ENCODE results near the gene ULK4.

- TF ChIP-seq POLR2AphosphoS5 (IDR thresholded peaks at IDR 0.05; ENCODE audit: low read depth, low read length) (no peak), CEBPB (IDR thresholded peaks at IDR 0.05; ENCODE audit: low read depth) (no peak), SP1 (IDR thresholded peaks at IDR 0.05; ENCODE audit: low read depth) (no peak), ZBTB33 (IDR thresholded peaks at IDR 0.05; ENCODE audit: extremely low read depth, insufficient replicate concordance, low read length) (no peak), ATF3 (IDR thresholded peaks at IDR 0.05) (no peak), CTCF (IDR thresholded peaks at IDR 0.05 in 2 of 3, conservative IDR thresholded peaks at IDR 0.05 in 1 of 3; ENCODE audit: borderline replicate concordance in 1 of 3, insufficient read depth in 1 of 3, low read depth in 2 of 3, low read length in 2 of 3) (no peak), MAX (IDR thresholded peaks at IDR 0.05) (no peak)
These were observed 710.3 kb downstream of the ULK4 start for GRCh38 chr3:41251593-41251992.
